ENCODE data around the gene KCNMA1.

Gene KCNMA1

GRCh38 chr10:77467422-77467963, 170.1 kb downstream of the KCNMA1 start:
- Histone ChIP-seq H3K36me3 (ENCODE audit: control insufficient read depth, insufficient read depth, low read length) (no peaks in the 10 kb centered on the region), H3K4me1 (ENCODE audit: control insufficient read depth, insufficient read depth, low read length, poor library complexity, severe bottlenecking) (no peaks in the 10 kb centered on the region), H3K27ac (ENCODE audit: insufficient read depth, low read length, poor library complexity, severe bottlenecking) (no peak overlapping the region), H3K27me3 (replicated peaks; ENCODE audit: control insufficient read depth, insufficient read depth, low read length, poor library complexity, severe bottlenecking) (no peaks in the 10 kb centered on the region), H3K4me3 (ENCODE audit: insufficient read depth, low read depth, low read length, poor library complexity, severe bottlenecking) (no peak overlapping the region), H3K9me3 (ENCODE audit: control insufficient read depth, low read length) (no peaks in the 10 kb centered on the region)
- no peak for DNase-seq

GRCh38 chr10:77463967-77464745, 173.5 kb downstream of the KCNMA1 start:
- H3K27me3 ChIP-seq (replicated peaks; ENCODE audit: control insufficient read depth, insufficient read depth, low read length, poor library complexity, severe bottlenecking): no peaks in the 10 kb centered on the region
- no peak overlapping the region for H3K27ac ChIP-seq (ENCODE audit: insufficient read depth, low read length, poor library complexity, severe bottlenecking)
- no peaks in the 10 kb centered on the region for H3K4me1 ChIP-seq (ENCODE audit: control insufficient read depth, insufficient read depth, low read length, poor library complexity, severe bottlenecking)
- DNase-seq: no peak
- no peaks in the 10 kb centered on the region for H3K9me3 ChIP-seq (ENCODE audit: control insufficient read depth, low read length)
- no peaks in the 10 kb centered on the region for H3K36me3 ChIP-seq (ENCODE audit: control insufficient read depth, insufficient read depth, low read length)
- H3K4me3 ChIP-seq (ENCODE audit: insufficient read depth, low read depth, low read length, poor library complexity, severe bottlenecking): no peak overlapping the region

- Histone ChIP-seq H3K27me3 (replicated peaks; ENCODE audit: control insufficient read depth, insufficient read depth, low read length, poor library complexity, severe bottlenecking) (no peaks in the 10 kb centered on the region), H3K27ac (ENCODE audit: insufficient read depth, low read length, poor library complexity, severe bottlenecking) (no peak overlapping the region), H3K4me3 (ENCODE audit: insufficient read depth, low read depth, low read length, poor library complexity, severe bottlenecking) (no peak overlapping the region), H3K9me3 (ENCODE audit: control insufficient read depth, low read length) (no peaks in the 10 kb centered on the region), H3K36me3 (ENCODE audit: control insufficient read depth, insufficient read depth, low read length) (no peaks in the 10 kb centered on the region), H3K4me1 (ENCODE audit: control insufficient read depth, insufficient read depth, low read length, poor library complexity, severe bottlenecking) (no peaks in the 10 kb centered on the region)
- no peak for DNase-seq
Measured at GRCh38 chr10:77463499-77463898, 174.1 kb downstream of the KCNMA1 start.

DNA sequence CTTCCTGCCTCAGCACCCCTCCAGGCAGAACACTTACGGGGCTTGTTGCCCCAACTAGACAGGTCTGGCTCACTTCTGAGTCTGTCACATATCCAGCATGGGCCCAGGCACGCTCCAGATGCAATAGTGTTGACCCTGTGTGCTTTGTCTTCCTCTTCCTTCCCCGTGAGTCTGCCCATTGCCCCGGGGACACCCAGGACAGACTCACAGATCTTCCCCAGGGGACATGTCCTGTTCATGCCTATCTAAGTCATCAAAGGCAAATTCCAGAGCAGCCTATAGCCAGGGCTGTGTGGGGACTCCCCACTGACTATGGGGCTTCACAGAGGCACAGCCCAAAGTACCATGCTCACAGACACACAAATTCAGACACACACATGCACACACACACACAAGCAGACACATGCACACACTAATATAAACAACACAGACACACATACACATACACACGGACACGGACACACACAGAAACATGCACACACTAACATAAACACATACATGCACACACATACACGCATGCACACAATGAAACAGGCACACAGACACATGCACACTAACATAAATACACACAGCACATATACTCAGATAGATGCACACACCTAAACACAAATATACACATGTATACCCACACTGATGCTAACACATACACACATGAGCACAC, 175.8 kb downstream of the KCNMA1 start:
- Histone ChIP-seq H3K27ac (ENCODE audit: insufficient read depth, low read length, poor library complexity, severe bottlenecking) (no peak overlapping the region), H3K27me3 (replicated peaks; ENCODE audit: control insufficient read depth, insufficient read depth, low read length, poor library complexity, severe bottlenecking) (no peaks in the 10 kb centered on the region), H3K4me3 (ENCODE audit: insufficient read depth, low read depth, low read length, poor library complexity, severe bottlenecking) (no peak overlapping the region), H3K9me3 (ENCODE audit: control insufficient read depth, low read length) (no peaks in the 10 kb centered on the region), H3K4me1 (ENCODE audit: control insufficient read depth, insufficient read depth, low read length, poor library complexity, severe bottlenecking) (no peaks in the 10 kb centered on the region), H3K36me3 (ENCODE audit: control insufficient read depth, insufficient read depth, low read length) (no peaks in the 10 kb centered on the region)
- DNase-seq: no peak

- DNase-seq: no peak
- H3K27ac ChIP-seq (ENCODE audit: insufficient read depth, low read length, poor library complexity, severe bottlenecking): no peak overlapping the region
- H3K36me3 ChIP-seq (ENCODE audit: control insufficient read depth, insufficient read depth, low read length): no peaks in the 10 kb centered on the region
- no peaks in the 10 kb centered on the region for H3K27me3 ChIP-seq (replicated peaks; ENCODE audit: control insufficient read depth, insufficient read depth, low read length, poor library complexity, severe bottlenecking)
- no peaks in the 10 kb centered on the region for H3K9me3 ChIP-seq (ENCODE audit: control insufficient read depth, low read length)
- no peaks in the 10 kb centered on the region for H3K4me1 ChIP-seq (ENCODE audit: control insufficient read depth, insufficient read depth, low read length, poor library complexity, severe bottlenecking)
- no peak overlapping the region for H3K4me3 ChIP-seq (ENCODE audit: insufficient read depth, low read depth, low read length, poor library complexity, severe bottlenecking)
Measured at GRCh38 chr10:77459905-77460304, 177.7 kb downstream of the KCNMA1 start.

GRCh38 chr10:77458986-77459590, 178.5 kb downstream of the KCNMA1 start:
- Histone ChIP-seq H3K27ac (ENCODE audit: insufficient read depth, low read length, poor library complexity, severe bottlenecking) (no peak overlapping the region), H3K9me3 (ENCODE audit: control insufficient read depth, low read length) (no peaks in the 10 kb centered on the region), H3K4me3 (ENCODE audit: insufficient read depth, low read depth, low read length, poor library complexity, severe bottlenecking) (no peak overlapping the region), H3K4me1 (ENCODE audit: control insufficient read depth, insufficient read depth, low read length, poor library complexity, severe bottlenecking) (no peaks in the 10 kb centered on the region), H3K27me3 (replicated peaks; ENCODE audit: control insufficient read depth, insufficient read depth, low read length, poor library complexity, severe bottlenecking) (no peaks in the 10 kb centered on the region), H3K36me3 (ENCODE audit: control insufficient read depth, insufficient read depth, low read length) (no peaks in the 10 kb centered on the region)
- no peak for DNase-seq

- H3K27ac ChIP-seq (ENCODE audit: insufficient read depth, low read length, poor library complexity, severe bottlenecking): no peak overlapping the region
- H3K36me3 ChIP-seq (ENCODE audit: control insufficient read depth, insufficient read depth, low read length): no peaks in the 10 kb centered on the region
- H3K27me3 ChIP-seq (replicated peaks; ENCODE audit: control insufficient read depth, insufficient read depth, low read length, poor library complexity, severe bottlenecking): no peaks in the 10 kb centered on the region
- no peaks in the 10 kb centered on the region for H3K9me3 ChIP-seq (ENCODE audit: control insufficient read depth, low read length)
- H3K4me1 ChIP-seq (ENCODE audit: control insufficient read depth, insufficient read depth, low read length, poor library complexity, severe bottlenecking): no peaks in the 10 kb centered on the region
- DNase-seq: no peak
- H3K4me3 ChIP-seq (ENCODE audit: insufficient read depth, low read depth, low read length, poor library complexity, severe bottlenecking): no peak overlapping the region
Measured at GRCh38 chr10:77457721-77458120, 179.9 kb downstream of the KCNMA1 start.

GRCh38 chr10:77457266-77457665, 180.3 kb downstream of the KCNMA1 start:
- no peaks in the 10 kb centered on the region for H3K27me3 ChIP-seq (replicated peaks; ENCODE audit: control insufficient read depth, insufficient read depth, low read length, poor library complexity, severe bottlenecking)
- no peak overlapping the region for H3K27ac ChIP-seq (ENCODE audit: insufficient read depth, low read length, poor library complexity, severe bottlenecking)
- no peak for DNase-seq

DNA sequence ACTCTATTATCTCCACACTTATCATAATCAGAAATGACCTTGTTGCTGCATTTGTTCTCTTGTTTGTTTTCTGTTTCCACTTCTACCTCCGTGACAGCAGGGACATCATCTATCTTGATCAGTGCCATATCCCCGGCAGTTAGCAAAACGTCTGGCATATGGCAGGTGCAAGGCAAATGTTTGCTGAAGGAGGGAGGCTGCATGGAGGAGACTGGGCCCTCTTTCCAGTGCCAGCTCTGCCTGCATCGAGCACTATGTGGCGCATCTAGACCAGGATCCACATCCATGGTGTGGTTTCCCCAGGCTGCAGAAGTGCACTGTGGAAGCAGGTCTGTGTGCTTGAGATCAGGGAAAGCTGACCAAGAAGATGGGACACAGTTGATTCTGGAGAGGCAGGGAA, 181.2 kb downstream of the KCNMA1 start:
- Histone ChIP-seq H3K4me3 (ENCODE audit: insufficient read depth, low read depth, low read length, poor library complexity, severe bottlenecking) (no peak overlapping the region), H3K36me3 (ENCODE audit: control insufficient read depth, insufficient read depth, low read length) (no peaks in the 10 kb centered on the region), H3K27ac (ENCODE audit: insufficient read depth, low read length, poor library complexity, severe bottlenecking) (no peak overlapping the region), H3K4me1 (ENCODE audit: control insufficient read depth, insufficient read depth, low read length, poor library complexity, severe bottlenecking) (no peaks in the 10 kb centered on the region), H3K9me3 (ENCODE audit: control insufficient read depth, low read length) (no peaks in the 10 kb centered on the region), H3K27me3 (replicated peaks; ENCODE audit: control insufficient read depth, insufficient read depth, low read length, poor library complexity, severe bottlenecking) (no peaks in the 10 kb centered on the region)
- no peak for DNase-seq

More at GRCh38 chr10:77457266-77457665, 180.3 kb downstream of the KCNMA1 start:
- H3K36me3 ChIP-seq (ENCODE audit: control insufficient read depth, insufficient read depth, low read length): no peaks in the 10 kb centered on the region
- no peaks in the 10 kb centered on the region for H3K9me3 ChIP-seq (ENCODE audit: control insufficient read depth, low read length)
- no peak overlapping the region for H3K4me3 ChIP-seq (ENCODE audit: insufficient read depth, low read depth, low read length, poor library complexity, severe bottlenecking)
- no peaks in the 10 kb centered on the region for H3K4me1 ChIP-seq (ENCODE audit: control insufficient read depth, insufficient read depth, low read length, poor library complexity, severe bottlenecking)

GRCh38 chr10:77455561-77455960, 182.0 kb downstream of the KCNMA1 start:
- Histone ChIP-seq H3K27ac (ENCODE audit: insufficient read depth, low read length, poor library complexity, severe bottlenecking) (no peak overlapping the region), H3K27me3 (replicated peaks; ENCODE audit: control insufficient read depth, insufficient read depth, low read length, poor library complexity, severe bottlenecking) (no peaks in the 10 kb centered on the region), H3K4me3 (ENCODE audit: insufficient read depth, low read depth, low read length, poor library complexity, severe bottlenecking) (no peak overlapping the region), H3K9me3 (ENCODE audit: control insufficient read depth, low read length) (no peaks in the 10 kb centered on the region), H3K36me3 (ENCODE audit: control insufficient read depth, insufficient read depth, low read length) (no peaks in the 10 kb centered on the region), H3K4me1 (ENCODE audit: control insufficient read depth, insufficient read depth, low read length, poor library complexity, severe bottlenecking) (no peaks in the 10 kb centered on the region)
- no peak for DNase-seq

Measured in effector memory CD4-positive, alpha-beta T cell (primary cell).